Activated T-cell treated with anti-CD3 and anti-CD28 coated beads, Interleukin-2, amount 50 U/mL, for 72 hours (primary cell): Measurements from ENCODE around the gene CXCR2. TPM values are rescaled to one million over a fixed set of nuclear protein-coding genes. Genes with fewer than 3 reads are reported as not detected.

Experiments
- ATAC-seq, 2 donors: fragments of 150-1000 bp; cut with Tn5 transposase; replicated peaks in 1 of 2; 2 replicates each; pipeline ENCODE4 v1.10.0; 2021; ENCODE audit warnings: moderate library complexity in 2 of 2, mild to moderate bottlenecking in 1 of 2
- DNase-seq, 2 donors: peaks; one replicate each; pipeline ENCODE4 v3.0.0; 2021 to 2022; ENCODE audit warnings: mixed read lengths in 1 of 2
- H3K27ac Mint-ChIP-seq: one replicate; pipeline ENCODE4 v1.8.0; 2022; ENCODE audit warnings: mild to moderate bottlenecking, moderate library complexity, mixed read lengths
- H3K27me3 Mint-ChIP-seq: one replicate; pipeline ENCODE4 v1.8.0; 2022; ENCODE audit warnings: low read depth, mixed read lengths
- H3K36me3 Mint-ChIP-seq, 2 donors: one replicate each; pipeline ENCODE4 v1.8.0; 2022; ENCODE audit warnings: mixed read lengths in 2 of 2, mild to moderate bottlenecking in 1 of 2; ENCODE audit not compliant: insufficient read depth in 2 of 2
- H3K4me1 Mint-ChIP-seq: one replicate; pipeline ENCODE4 v1.8.0; 2022; ENCODE audit warnings: low read depth, mixed read lengths
- H3K4me3 Mint-ChIP-seq, 2 donors: one replicate each; pipeline ENCODE4 v1.8.0; 2022; ENCODE audit warnings: mild to moderate bottlenecking in 2 of 2, mixed read lengths in 2 of 2, moderate library complexity in 2 of 2
- H3K9me3 Mint-ChIP-seq, 2 donors: one replicate each; pipeline ENCODE4 v1.8.0; 2022; ENCODE audit warnings: mixed read lengths in 2 of 2
- total RNA-seq, 2 donors: library from RNA; stranded (reverse); gene quantifications; one replicate each; pipeline ENCODE4 v1.2.3, GENCODE V29; 2022

CXCR2 gene
- total RNA-seq, 2 donors from 2014 or later = 0.25 to 0.48 TPM

DNA sequence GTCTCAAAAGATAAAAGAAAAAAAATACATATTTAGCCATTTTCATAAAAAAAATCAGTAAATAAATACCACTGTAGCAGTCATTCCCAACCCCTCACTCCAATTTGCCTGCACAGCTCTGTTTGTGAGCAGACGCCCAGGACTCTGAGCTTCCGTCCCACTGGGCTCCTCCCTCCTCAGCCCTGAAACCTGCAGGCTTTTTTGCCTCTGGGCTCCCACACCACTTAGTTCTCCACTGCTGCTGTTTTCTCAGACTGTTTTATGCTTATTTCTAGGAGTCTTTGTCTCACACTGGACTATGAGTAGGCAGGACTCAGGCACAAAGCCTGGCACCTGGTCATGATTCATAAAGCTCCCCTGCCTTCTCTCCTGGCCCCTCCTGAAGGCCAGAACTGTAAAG lies 47.0 kb downstream of the CXCR2 start:
- ATAC-seq (no peak), DNase-seq (no peak)
- Mint-ChIP-seq H3K27me3 (no peaks in the 10 kb centered on the region), H3K36me3 (no peaks in the 10 kb centered on the region), H3K4me3 (no peak overlapping the region), H3K27ac (no peak overlapping the region), H3K9me3 (no peaks in the 10 kb centered on the region), H3K4me1 (no peaks in the 10 kb centered on the region)

DNA sequence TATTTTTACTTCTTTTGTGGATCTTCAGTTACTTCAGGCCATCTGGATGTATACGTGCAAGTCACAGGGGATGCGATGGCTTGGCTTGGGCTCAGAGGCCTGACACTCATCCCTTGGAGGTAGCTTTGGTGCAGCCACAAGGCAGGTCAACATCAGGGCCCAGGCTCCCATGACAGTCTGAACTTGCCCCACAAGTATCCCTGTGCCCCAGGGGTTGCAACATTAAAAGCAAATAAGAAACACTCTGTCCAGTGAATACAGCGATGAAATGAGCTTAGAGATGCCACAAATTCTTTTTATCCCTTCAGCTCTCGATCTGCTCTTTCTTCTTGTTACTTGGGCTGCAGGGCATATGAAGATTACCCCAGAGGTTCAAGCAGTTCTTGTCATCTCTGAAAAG lies 54.0 kb downstream of the CXCR2 start:
- ATAC-seq = no peak
- no peak overlapping the region for H3K4me3 Mint-ChIP-seq
- no peaks in the 10 kb centered on the region for H3K4me1 Mint-ChIP-seq

DNA sequence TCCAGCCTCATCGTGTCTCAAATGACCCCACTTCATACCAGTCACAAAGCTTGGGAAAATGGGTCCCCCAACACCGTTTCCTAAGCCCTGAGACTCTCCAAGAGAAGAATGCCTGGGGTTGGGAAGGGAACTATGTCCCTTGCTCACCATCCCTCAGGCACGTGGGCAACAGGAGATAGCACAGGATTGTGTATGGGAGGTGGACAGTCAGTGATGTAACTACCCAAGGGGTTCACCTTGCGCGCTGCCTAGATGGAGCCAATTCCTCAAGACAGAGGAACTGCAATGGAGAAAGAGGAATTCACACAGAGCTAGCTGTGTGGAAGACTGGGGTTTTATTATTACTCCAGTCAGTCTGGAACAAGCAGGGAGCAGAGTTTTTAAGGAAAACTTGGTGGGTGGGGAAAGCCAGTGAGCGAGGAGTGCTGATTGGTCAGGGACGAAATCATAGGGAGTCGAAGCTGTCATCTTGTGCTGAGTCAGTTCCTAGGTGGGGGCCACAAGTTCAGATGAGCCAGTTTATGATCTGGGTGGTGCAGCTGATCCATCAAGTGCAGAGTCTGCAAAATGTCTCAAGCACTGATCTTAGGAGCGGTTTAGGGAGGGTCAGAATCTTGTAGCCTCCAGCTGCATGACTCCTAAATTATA lies 54.8 kb downstream of the CXCR2 start:
- H3K27me3 Mint-ChIP-seq = no peaks in the 10 kb centered on the region
- H3K4me1 Mint-ChIP-seq = no peaks in the 10 kb centered on the region
- no peaks in the 10 kb centered on the region for H3K36me3 Mint-ChIP-seq
- H3K4me3 Mint-ChIP-seq = no peak overlapping the region
- no peak overlapping the region for H3K27ac Mint-ChIP-seq
- ATAC-seq (no peak), DNase-seq (no peak)
- H3K9me3 Mint-ChIP-seq = no peaks in the 10 kb centered on the region

More for the DNA sequence above, 54.0 kb downstream of the CXCR2 start:
- Mint-ChIP-seq H3K27me3 (no peaks in the 10 kb centered on the region), H3K27ac (no peak overlapping the region), H3K36me3 (no peaks in the 10 kb centered on the region), H3K9me3 (no peaks in the 10 kb centered on the region)
- no peak for DNase-seq

DNA sequence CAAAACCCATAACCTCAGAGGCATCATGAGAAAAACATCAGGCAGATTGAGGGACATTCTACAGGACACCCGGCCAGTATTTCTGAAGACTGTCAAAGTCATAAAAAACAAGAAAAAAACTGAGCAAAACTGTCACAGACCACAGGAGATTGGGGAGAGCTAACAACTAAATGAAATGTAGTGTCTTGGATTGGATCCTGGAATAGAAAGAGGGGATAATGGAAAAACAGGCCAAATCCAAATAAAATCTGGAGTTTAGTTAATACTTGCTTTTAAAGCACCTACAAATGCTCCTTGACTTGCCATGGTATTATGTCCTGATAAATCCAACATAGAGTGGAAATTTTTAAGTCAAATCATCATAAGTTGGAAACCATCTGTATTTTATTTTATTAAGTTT lies 58.5 kb downstream of the CXCR2 start:
- no peak for ATAC-seq
- no peak for DNase-seq
- H3K9me3 Mint-ChIP-seq = no peaks in the 10 kb centered on the region
- H3K4me1 Mint-ChIP-seq = peaks cover 8% of the 10 kb centered on the region
- no peaks in the 10 kb centered on the region for H3K27me3 Mint-ChIP-seq
- no peak overlapping the region for H3K4me3 Mint-ChIP-seq
- H3K27ac Mint-ChIP-seq = no peak overlapping the region
- H3K36me3 Mint-ChIP-seq = no peaks in the 10 kb centered on the region

DNA sequence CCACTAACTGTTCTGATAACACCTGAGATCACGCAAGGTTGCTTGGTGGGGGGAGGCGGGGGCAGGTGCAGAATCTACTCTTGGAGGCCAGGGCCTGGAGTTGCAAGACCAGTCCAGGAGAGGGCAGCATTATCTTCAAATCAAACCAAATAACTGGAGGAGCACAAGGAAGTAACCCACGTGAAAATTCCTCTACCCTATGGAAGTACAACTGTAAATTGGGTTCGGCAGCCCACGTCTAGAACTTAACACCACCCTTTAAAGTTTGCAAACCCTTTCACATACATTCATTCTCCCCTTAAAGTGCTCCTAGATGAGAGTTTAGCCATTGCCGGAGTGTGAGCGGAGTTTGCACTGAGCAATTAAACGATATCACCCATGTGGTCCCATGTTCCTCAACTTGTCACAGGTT lies 60.5 kb downstream of the CXCR2 start:
- ATAC-seq (peak; percentile 92 to 94), DNase-seq (peak; percentile 68)
- no peaks in the 10 kb centered on the region for H3K36me3 Mint-ChIP-seq
- no peaks in the 10 kb centered on the region for H3K9me3 Mint-ChIP-seq
- H3K4me1 Mint-ChIP-seq = peaks cover 8% of the 10 kb centered on the region
- H3K4me3 Mint-ChIP-seq = no peak overlapping the region
- H3K27ac Mint-ChIP-seq = no peak overlapping the region
- H3K27me3 Mint-ChIP-seq = no peaks in the 10 kb centered on the region

Other genes starting within 250 kb of the CXCR2 start
- gene TNS1, start 123.0 kb upstream of the CXCR2 start, total RNA-seq = under 1 TPM; 0.65 to 0.93 TPM
- gene RUFY4, start 56.8 kb upstream of the CXCR2 start, total RNA-seq = 1 to 10 TPM in 1 of 2 donors, under 1 TPM in 1; 0.84 to 1.9 TPM
- gene CXCR1, start 40.9 kb downstream of the CXCR2 start, total RNA-seq = not detected
- 100 to 1,000 TPM; 517 to 533 TPM for gene ARPC2, start 91.2 kb downstream of the CXCR2 start, total RNA-seq
- 1 to 10 TPM in 1 of 2 donors, under 1 TPM in 1; 0.76 to 1.4 TPM for gene GPBAR1, start 135.0 kb downstream of the CXCR2 start, total RNA-seq
- gene AAMP, start 144.1 kb downstream of the CXCR2 start, total RNA-seq = 10 to 100 TPM; 51.7 to 63.0 TPM
- gene PNKD, start 144.5 kb downstream of the CXCR2 start, total RNA-seq = 10 to 100 TPM; 14.7 to 17.7 TPM
- gene TMBIM1, start 166.5 kb downstream of the CXCR2 start, total RNA-seq = 10 to 100 TPM; 64.5 to 75.1 TPM
- not detected for gene CATIP, start 230.8 kb downstream of the CXCR2 start, total RNA-seq